ENCODE measurements around the gene PRDM16.

DNA sequence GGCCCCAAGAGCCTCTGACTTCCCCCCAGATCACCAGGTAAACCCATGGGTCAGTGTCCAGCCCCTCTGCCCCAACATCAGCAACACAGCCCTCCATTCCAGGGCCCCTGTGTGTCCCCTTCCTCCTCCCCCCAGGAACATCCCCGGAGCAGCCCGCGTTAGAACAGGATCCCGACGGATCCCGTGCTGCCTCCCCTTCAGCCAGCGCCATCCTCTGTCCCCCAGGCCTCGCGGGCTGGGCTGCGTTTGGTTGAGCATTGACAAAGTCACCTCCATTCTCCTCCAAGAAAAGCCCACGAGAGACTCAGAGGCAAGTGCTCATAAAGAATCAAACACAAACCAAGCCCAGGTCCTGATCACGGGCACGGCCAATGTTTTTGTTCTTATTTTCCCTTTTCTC lies 225.4 kb downstream of the PRDM16 start:
- TF ChIP-seq CTCF (IDR thresholded peaks at IDR 0.05) (no peak), REST (IDR thresholded peaks at IDR 0.05; ENCODE audit: insufficient read depth in 1 of 2, low read depth in 2 of 2, low read length in 1 of 2) (no peak)
